ENCODE measurements around the gene MAP2.

DNA sequence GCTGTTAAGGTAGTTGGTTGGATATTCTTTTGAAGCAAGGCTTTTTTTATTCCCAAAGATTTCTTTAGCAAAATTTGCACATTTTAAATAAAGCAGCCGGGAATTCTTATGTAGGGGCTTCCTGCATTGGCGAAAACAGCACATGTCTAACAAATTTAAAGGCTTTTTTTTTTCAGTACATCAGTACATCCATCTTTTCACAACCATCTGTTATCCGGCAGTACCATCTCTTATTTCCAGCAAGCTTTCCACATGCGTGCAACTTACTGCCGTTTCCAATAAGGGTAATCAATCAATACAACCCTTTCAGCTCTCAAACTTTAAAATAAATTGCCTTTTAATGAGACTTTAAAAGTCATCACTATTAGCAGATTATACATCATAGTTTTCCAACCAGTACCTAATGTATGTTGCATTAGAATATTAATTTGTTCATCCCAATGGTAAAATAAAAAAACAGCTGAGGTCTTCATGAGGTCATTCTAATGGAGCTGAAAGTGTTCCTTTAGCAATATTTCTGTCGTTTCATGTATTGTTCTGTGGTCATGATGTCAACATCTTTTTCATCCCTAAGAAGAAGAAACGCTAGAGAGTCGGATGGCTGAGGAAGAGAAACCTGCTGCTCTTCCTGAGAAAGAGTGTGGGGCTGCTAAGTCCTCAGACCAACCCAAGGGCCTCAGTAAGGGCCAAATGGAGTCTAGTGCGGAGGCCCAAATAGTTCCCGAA lies 266.3 kb downstream of the MAP2 start:
- no peak for TF ChIP-seq CTCF (IDR thresholded peaks at IDR 0.05)
- TF ChIP-seq POLR2A (IDR thresholded peaks at IDR 0.05), result no peak
